Liver (tissue), 3 donors: ENCODE results near the gene ST6GALNAC5.

ENCODE experiments used
- CTCF ChIP-seq: fragments of 150-350 bp; IDR thresholded peaks from 2 replicates; pipeline ENCODE4 v1.5.1; 2017; ENCODE audit warnings: improper control_type of control experiment, low read depth, low read length; ENCODE audit not compliant: missing input control
- TAF1 ChIP-seq: conservative IDR thresholded peaks from 2 replicates; pipeline ENCODE4 v1.6.1; 2016; ENCODE audit warnings: antibody characterized with exemption, mild to moderate bottlenecking
- donor health status: healthy.
- donor health status: healthy.

DNA sequence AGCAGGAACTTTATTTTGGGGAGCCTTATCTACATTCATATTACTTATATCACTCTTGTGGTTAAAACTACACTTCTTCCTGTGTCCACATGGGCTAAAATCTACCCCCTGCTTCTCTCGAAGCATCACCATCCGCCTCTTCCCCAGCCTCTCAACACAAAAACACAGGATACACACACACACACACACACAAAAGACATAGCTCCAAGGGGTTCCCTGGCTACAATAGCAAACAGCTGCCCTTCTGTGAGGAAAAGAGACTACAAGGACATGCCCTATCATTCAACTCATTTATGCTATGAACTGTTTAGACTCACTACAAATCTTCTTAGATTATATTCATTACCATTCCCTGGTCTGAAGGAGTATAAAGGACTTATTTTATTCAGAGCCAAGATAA is 197.0 kb downstream of the ST6GALNAC5 start:
- no peak for TF ChIP-seq CTCF
- TF ChIP-seq TAF1, result no peak
